Measurements from ENCODE around the gene PCDHGA7.
"Not testable (repeated sequence)": the region's sequence is repeated elsewhere in the genome, so short reads cannot be mapped to it uniquely, and the experiment has no call there.

Gene PCDHGA7

GRCh38 chr5:141430332-141431113 is 48.0 kb downstream of the PCDHGA7 start, which contains the start of gene PCDHGA12:
Gene PCDHGA12 (plus strand): TSS chr5:141430507. CDS start chr5:141430760, 253 bp downstream.
- no peak for DNase-seq (ENCODE audit: low read depth)

DNA sequence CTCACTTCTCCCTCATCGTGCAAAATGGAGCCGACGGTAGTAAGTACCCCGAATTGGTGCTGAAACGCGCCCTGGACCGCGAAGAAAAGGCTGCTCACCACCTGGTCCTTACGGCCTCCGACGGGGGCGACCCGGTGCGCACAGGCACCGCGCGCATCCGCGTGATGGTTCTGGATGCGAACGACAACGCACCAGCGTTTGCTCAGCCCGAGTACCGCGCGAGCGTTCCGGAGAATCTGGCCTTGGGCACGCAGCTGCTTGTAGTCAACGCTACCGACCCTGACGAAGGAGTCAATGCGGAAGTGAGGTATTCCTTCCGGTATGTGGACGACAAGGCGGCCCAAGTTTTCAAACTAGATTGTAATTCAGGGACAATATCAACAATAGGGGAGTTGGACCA is 48.7 kb downstream of the PCDHGA7 start:
- no peak for DNase-seq (ENCODE audit: low read depth)

DNA sequence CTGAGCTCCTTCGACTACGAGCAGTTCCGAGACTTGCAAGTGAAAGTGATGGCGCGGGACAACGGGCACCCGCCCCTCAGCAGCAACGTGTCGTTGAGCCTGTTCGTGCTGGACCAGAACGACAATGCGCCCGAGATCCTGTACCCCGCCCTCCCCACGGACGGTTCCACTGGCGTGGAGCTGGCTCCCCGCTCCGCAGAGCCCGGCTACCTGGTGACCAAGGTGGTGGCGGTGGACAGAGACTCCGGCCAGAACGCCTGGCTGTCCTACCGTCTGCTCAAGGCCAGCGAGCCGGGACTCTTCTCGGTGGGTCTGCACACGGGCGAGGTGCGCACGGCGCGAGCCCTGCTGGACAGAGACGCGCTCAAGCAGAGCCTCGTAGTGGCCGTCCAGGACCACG is 49.8 kb downstream of the PCDHGA7 start:
- not testable (repeated sequence) for DNase-seq (ENCODE audit: low read depth)

DNA sequence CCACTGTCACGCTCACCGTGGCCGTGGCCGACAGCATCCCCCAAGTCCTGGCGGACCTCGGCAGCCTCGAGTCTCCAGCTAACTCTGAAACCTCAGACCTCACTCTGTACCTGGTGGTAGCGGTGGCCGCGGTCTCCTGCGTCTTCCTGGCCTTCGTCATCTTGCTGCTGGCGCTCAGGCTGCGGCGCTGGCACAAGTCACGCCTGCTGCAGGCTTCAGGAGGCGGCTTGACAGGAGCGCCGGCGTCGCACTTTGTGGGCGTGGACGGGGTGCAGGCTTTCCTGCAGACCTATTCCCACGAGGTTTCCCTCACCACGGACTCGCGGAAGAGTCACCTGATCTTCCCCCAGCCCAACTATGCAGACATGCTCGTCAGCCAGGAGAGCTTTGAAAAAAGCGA is 50.2 kb downstream of the PCDHGA7 start:
- not testable (repeated sequence) for DNase-seq (ENCODE audit: low read depth)

GRCh38 chr5:141434006-141434405 is 51.5 kb downstream of the PCDHGA7 start:
- DNase-seq (ENCODE audit: low read depth), result no peak

Data from stimulated activated CD8-positive, alpha-beta memory T cell treated with anti-CD3 and anti-CD28 coated beads, Interleukin-15, amount 100 ng/mL, for 1 hour (primary cell).